ACC112 (cell line): ENCODE results near the gene WWOX.

Experiments
- H2AFZ ChIP-seq: fragments of 200-600 bp; sonication (generic); one replicate; pipeline ENCODE4 v1.6.0; 2017; ENCODE audit warnings: antibody characterized with exemption, low read length; ENCODE audit not compliant: unreplicated experiment
- H3K27ac ChIP-seq: fragments of 200-600 bp; sonication (generic); 2 replicates; pipeline ENCODE4 v1.5.1; 2014; ENCODE audit warnings: low read depth, mild to moderate bottlenecking, antibody characterized with exemption, low read length, moderate library complexity
- H3K27me3 ChIP-seq: fragments of 200-600 bp; sonication (generic); 2 replicates; pipeline ENCODE4 v1.6.1; 2014; ENCODE audit warnings: mild to moderate bottlenecking, antibody characterized with exemption, low read length, moderate library complexity, mixed read lengths; ENCODE audit not compliant: insufficient read depth
- H3K36me3 ChIP-seq: fragments of 200-600 bp; sonication (generic); 2 replicates; pipeline ENCODE4 v1.6.1; 2016; ENCODE audit warnings: mild to moderate bottlenecking, antibody characterized with exemption, low read length, moderate library complexity, mixed read lengths; ENCODE audit not compliant: insufficient read depth
- H3K4me1 ChIP-seq: fragments of 200-600 bp; sonication (generic); one replicate; pipeline ENCODE4 v1.6.1; 2016; ENCODE audit warnings: low read length, mixed read lengths; ENCODE audit not compliant: insufficient read depth, unreplicated experiment, control insufficient read depth
- H3K4me3 ChIP-seq: fragments of 200-600 bp; sonication (generic); 2 replicates; pipeline ENCODE4 v1.5.1; 2014; ENCODE audit warnings: mild to moderate bottlenecking, low read depth, low read length
- H3K79me2 ChIP-seq: fragments of 200-600 bp; sonication (generic); one replicate; pipeline ENCODE4 v1.6.0; 2016; ENCODE audit warnings: low read length; ENCODE audit not compliant: control insufficient read depth, unreplicated experiment, insufficient read depth

WWOX gene

DNA sequence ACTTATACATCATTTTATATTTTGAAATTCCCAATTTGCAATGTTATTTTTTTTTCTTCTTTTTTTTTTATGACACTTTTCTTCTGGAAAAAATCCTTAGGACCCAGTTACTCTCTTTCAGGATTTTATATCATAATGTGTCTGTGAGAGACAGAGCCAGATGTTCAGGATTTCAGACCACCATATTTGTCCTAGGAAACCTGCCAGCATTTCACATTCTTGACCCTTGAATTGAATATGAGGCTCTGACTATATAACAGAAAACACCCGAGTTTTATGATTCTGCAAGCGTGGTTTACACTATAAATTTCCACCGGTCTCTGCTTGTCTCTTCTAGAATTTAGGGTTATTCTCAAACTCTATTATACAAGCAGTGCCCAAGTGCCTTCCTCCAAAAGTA is 621.0 kb downstream of the WWOX start:
- Histone ChIP-seq H3K27me3 (no peaks in the 10 kb centered on the region), H3K27ac (no peak overlapping the region), H3K4me3 (no peak overlapping the region), H3K4me1 (no peaks in the 10 kb centered on the region), H3K36me3 (no peaks in the 10 kb centered on the region), H2AFZ (no peak overlapping the region), H3K79me2 (no peaks in the 10 kb centered on the region)

- H3K27me3 ChIP-seq: no peaks in the 10 kb centered on the region
- H3K4me3 ChIP-seq: no peak overlapping the region
- no peaks in the 10 kb centered on the region for H3K4me1 ChIP-seq
- H3K27ac ChIP-seq: no peak overlapping the region
- H3K36me3 ChIP-seq: no peaks in the 10 kb centered on the region
- H3K79me2 ChIP-seq: no peaks in the 10 kb centered on the region
- H2AFZ ChIP-seq: no peak overlapping the region
These were observed 628.1 kb downstream of the WWOX start for GRCh38 chr16:78727536-78727935.

- H3K79me2 ChIP-seq: no peaks in the 10 kb centered on the region
- H3K27me3 ChIP-seq: no peaks in the 10 kb centered on the region
- no peak overlapping the region for H3K4me3 ChIP-seq
- no peak overlapping the region for H3K27ac ChIP-seq
- H2AFZ ChIP-seq: no peak overlapping the region
- no peaks in the 10 kb centered on the region for H3K4me1 ChIP-seq
- H3K36me3 ChIP-seq: no peaks in the 10 kb centered on the region
These were observed 630.2 kb downstream of the WWOX start for GRCh38 chr16:78729687-78730086.

DNA sequence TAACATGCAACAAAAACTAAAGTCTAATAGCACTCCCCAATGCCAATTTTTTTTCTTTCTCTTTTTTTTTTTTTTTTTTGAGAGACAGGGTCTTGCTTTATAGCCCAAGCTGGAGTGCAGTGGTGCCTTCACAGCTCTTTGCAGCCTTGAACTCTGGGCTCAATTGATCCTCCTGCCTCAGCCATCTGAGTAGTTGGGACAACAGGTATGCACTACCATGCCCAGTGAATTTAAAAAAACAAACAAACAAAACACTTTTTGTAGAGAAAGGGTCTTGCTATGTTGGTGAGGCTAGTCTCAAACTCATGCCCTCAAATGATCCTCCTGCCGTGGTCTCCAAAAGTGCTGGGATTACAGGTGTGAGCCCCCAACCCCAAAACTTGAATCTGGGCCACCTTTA is 632.3 kb downstream of the WWOX start:
- no peak overlapping the region for H3K27ac ChIP-seq

GRCh38 chr16:78732696-78733095 is 633.2 kb downstream of the WWOX start:
- Histone ChIP-seq H2AFZ (no peak overlapping the region), H3K27ac (no peak overlapping the region), H3K4me3 (no peak overlapping the region), H3K36me3 (no peaks in the 10 kb centered on the region), H3K4me1 (no peaks in the 10 kb centered on the region), H3K79me2 (no peaks in the 10 kb centered on the region), H3K27me3 (no peaks in the 10 kb centered on the region)

More for the DNA sequence above, 632.3 kb downstream of the WWOX start:
- Histone ChIP-seq H2AFZ (no peak overlapping the region), H3K4me3 (no peak overlapping the region), H3K27me3 (no peaks in the 10 kb centered on the region), H3K36me3 (no peaks in the 10 kb centered on the region), H3K79me2 (no peaks in the 10 kb centered on the region), H3K4me1 (no peaks in the 10 kb centered on the region)

DNA sequence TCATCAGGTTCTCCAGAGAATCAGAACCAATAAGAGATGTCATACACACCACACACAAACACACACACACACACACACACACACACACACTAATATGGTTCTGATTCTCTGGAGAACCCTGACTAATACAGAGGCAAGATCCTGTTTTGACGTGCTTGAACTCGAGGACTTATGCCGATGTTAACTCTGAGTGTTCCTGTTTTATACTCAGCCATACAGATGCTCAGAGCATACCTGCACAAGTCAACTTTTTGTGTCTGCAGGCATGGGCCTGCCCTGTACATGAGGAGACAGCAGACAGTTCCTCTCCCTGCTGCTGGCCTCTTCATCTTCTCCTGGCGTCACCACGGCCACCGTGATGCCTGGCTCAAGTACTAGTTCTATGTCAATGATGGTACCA is 635.9 kb downstream of the WWOX start:
- no peaks in the 10 kb centered on the region for H3K79me2 ChIP-seq
- no peak overlapping the region for H3K4me3 ChIP-seq
- H2AFZ ChIP-seq: no peak overlapping the region
- H3K27ac ChIP-seq: no peak overlapping the region
- H3K36me3 ChIP-seq: no peaks in the 10 kb centered on the region
- no peaks in the 10 kb centered on the region for H3K4me1 ChIP-seq
- no peaks in the 10 kb centered on the region for H3K27me3 ChIP-seq

DNA sequence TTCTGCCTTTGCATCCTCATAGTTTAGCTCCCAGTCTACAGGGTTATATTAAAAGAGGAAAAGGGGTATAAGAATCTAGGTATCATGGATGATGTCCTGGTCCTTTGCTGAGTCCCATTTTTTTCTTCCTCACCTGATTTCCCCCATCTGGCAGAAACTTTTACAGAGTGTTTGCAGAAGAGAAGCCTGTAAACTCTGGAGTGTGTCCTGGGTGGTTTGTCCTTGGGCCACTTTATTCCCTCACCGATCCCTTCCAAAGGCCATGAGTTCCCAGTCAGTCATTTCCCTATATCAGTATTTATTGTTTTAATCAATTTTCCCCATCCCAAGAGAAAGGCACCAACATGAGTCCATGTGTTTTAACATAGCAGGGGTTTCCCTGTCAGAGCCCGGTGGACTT is 638.2 kb downstream of the WWOX start:
- Histone ChIP-seq H3K79me2 (no peaks in the 10 kb centered on the region), H3K4me1 (no peaks in the 10 kb centered on the region), H3K36me3 (no peaks in the 10 kb centered on the region), H3K27me3 (no peaks in the 10 kb centered on the region), H3K27ac (no peak overlapping the region), H2AFZ (no peak overlapping the region), H3K4me3 (no peak overlapping the region)

DNA sequence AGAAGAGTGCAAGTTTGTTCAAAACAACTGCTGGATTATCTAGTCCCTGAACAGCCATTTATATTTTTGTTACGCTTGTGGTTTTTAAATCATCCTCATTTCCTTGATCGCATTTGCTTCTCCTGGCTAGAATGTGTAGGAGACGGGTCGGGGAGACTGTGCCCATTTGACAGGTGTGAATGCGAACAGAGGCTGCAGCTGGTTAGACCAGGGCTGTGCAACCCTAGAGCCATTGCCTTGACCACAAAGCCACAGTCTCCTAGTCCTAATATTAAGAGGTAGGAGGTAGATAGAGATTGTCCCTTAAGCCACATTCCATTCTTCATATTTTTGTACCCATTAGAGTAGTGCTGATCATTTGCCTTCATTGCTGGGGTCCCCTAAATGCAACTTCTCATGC is 639.1 kb downstream of the WWOX start:
- Histone ChIP-seq H3K79me2 (no peaks in the 10 kb centered on the region), H3K4me1 (no peaks in the 10 kb centered on the region), H3K27ac (no peak overlapping the region), H3K4me3 (no peak overlapping the region), H2AFZ (no peak overlapping the region), H3K27me3 (no peaks in the 10 kb centered on the region), H3K36me3 (no peaks in the 10 kb centered on the region)

DNA sequence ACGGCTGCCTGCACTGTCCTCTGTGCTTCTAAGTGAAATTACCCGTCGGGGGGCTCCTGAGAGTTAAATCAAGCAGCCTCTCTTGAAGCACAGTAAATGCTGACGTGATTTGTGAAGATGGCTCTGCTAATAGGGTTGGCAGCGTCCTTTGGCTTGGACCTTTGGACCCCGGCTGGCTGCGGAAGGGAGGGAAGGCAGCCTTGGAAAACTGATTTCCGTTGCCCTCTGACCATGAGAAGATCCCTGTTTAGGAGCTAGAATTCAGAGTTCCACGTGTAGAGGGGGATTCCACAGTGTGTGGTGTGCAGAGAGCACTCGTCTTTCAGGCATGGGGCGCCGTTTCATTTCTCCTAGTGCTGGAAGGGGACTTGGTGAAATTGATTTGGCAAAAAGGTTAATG is 640.8 kb downstream of the WWOX start:
- H3K4me1 ChIP-seq: no peaks in the 10 kb centered on the region
- H3K27ac ChIP-seq: no peak overlapping the region
- no peaks in the 10 kb centered on the region for H3K79me2 ChIP-seq
- H3K36me3 ChIP-seq: no peaks in the 10 kb centered on the region
- H3K4me3 ChIP-seq: no peak overlapping the region
- H2AFZ ChIP-seq: no peak overlapping the region
- H3K27me3 ChIP-seq: no peaks in the 10 kb centered on the region

DNA sequence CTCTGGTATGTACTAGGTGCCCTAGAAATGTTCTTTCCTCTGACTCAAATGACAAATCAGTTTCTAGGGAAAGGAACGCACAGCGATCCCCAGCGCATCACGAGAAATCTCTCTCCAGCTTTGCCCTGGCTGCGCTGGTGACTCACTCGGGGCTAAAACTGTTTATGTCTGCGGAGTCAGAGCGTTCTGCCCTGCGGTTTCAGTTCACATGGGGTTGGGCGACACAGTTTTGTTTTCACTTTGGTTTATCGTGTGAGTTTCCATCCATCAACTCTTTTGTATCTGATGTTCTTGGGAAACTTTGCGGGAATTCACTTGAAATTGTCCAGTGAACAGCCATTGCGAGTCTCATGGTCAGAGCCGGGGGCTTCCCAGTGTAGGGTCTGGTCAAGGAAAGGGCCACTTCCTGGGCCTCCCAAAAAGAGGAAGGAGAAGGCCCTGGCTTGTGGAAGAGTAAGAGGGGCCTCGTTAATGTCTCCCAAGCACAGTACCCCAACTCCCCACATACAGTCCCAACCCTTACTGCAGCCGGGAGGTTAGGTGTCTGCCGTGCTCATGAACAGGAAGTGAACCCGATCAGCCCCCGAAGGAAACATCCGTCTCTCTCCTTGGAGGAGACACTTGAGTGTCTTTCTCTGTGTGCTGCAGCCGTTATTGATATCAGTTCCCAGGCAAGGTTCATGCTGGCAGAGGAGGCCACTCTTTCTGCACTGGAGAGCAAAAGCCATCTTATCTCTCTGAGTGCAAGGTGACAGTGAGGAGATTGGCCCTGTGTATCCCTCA is 643.2 kb downstream of the WWOX start:
- Histone ChIP-seq H3K27ac (no peak overlapping the region), H2AFZ (no peak overlapping the region)

GRCh38 chr16:78743556-78743955 is 644.1 kb downstream of the WWOX start:
- H3K4me1 ChIP-seq: no peaks in the 10 kb centered on the region
- no peak overlapping the region for H3K27ac ChIP-seq

More for the DNA sequence above, 643.2 kb downstream of the WWOX start:
- Histone ChIP-seq H3K27me3 (no peaks in the 10 kb centered on the region), H3K4me3 (no peak overlapping the region), H3K79me2 (no peaks in the 10 kb centered on the region), H3K36me3 (no peaks in the 10 kb centered on the region), H3K4me1 (no peaks in the 10 kb centered on the region)

More at GRCh38 chr16:78743556-78743955, 644.1 kb downstream of the WWOX start:
- Histone ChIP-seq H3K79me2 (no peaks in the 10 kb centered on the region), H3K4me3 (no peak overlapping the region), H2AFZ (no peak overlapping the region), H3K27me3 (no peaks in the 10 kb centered on the region), H3K36me3 (no peaks in the 10 kb centered on the region)
